ENCODE measurements around the gene CYB5R3.
"Not testable (repeated sequence)": the region's sequence is repeated elsewhere in the genome, so short reads cannot be mapped to it uniquely, and the experiment has no call there.

CYB5R3 gene

DNA sequence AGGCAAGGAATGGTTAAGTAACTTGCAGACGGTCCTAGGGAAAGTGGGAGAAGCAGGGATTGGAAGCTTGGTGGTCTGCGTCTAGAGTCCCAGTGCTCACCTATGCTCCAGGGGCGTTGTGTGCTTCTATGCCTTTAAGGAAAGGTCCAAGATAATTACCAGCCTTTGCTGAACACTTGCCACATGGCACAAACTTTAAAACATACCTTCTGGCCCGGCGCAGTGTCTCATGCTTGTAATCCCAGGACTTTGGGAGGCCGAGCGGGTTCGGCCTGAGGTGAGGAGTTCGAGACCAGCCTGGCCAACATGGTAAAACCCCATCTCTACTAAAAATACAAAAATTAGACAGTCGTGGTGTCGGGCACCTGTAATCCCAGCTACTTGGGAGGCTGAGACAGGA, 36.9 kb downstream of the CYB5R3 start:
- Histone ChIP-seq H3K4me1 (ENCODE audit: control insufficient read depth, insufficient read depth, low read length) (peaks cover 55% of the 10 kb centered on the region), H3K36me3 (ENCODE audit: control insufficient read depth in 2 of 2, insufficient read depth in 2 of 2, low read length in 2 of 2) (peaks cover 6% of the 10 kb centered on the region in 2 donors), H3K9ac (ENCODE audit: low read length in 2 of 2) (peak overlapping the region; percentile 43 to 55), H3K9me3 (ENCODE audit: control insufficient read depth in 2 of 2, low read length in 2 of 2) (no peaks in the 10 kb centered on the region), H3K27me3 (ENCODE audit: control insufficient read depth in 1 of 2, insufficient read depth in 2 of 2, low read length in 2 of 2) (no peaks in the 10 kb centered on the region), H3K27ac (ENCODE audit: low read length) (peak overlapping the region; percentile 41), H3K4me3 (ENCODE audit: low read length in 2 of 2) (peak overlapping the region; percentile 58 to 86)

DNA sequence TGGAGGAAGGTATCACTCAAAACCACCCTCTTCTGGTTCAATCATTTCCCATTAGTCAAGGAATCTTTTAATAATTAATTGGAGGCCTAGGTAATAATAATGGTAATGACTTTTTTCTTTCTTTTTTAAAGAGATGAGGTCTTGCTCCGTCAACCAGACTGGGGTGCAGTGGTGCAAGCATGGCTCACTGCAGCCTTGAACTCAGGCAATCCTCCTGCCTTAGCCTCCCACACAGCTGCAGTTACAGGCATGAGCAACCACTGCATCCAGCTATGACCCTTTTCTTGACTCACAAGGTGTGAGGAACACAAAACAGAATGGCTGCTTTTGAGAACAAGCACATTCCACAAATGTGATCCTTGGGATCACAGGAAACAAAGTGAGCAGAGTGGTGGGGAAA, 38.1 kb downstream of the CYB5R3 start:
- no peak overlapping the region for H3K27ac ChIP-seq (ENCODE audit: low read length)
- H3K9me3 ChIP-seq (ENCODE audit: control insufficient read depth in 2 of 2, low read length in 2 of 2): no peaks in the 10 kb centered on the region
- H3K4me1 ChIP-seq (ENCODE audit: control insufficient read depth, insufficient read depth, low read length): peaks cover 55% of the 10 kb centered on the region
- peak overlapping the region in 1 of 2 donors; percentile 22 for H3K4me3 ChIP-seq (ENCODE audit: low read length in 2 of 2)
- H3K27me3 ChIP-seq (ENCODE audit: control insufficient read depth in 1 of 2, insufficient read depth in 2 of 2, low read length in 2 of 2): no peaks in the 10 kb centered on the region
- H3K36me3 ChIP-seq (ENCODE audit: control insufficient read depth in 2 of 2, insufficient read depth in 2 of 2, low read length in 2 of 2): peaks cover 6% of the 10 kb centered on the region in 2 donors
- peak overlapping the region in 1 of 2 donors; percentile 29 for H3K9ac ChIP-seq (ENCODE audit: low read length in 2 of 2)

DNA sequence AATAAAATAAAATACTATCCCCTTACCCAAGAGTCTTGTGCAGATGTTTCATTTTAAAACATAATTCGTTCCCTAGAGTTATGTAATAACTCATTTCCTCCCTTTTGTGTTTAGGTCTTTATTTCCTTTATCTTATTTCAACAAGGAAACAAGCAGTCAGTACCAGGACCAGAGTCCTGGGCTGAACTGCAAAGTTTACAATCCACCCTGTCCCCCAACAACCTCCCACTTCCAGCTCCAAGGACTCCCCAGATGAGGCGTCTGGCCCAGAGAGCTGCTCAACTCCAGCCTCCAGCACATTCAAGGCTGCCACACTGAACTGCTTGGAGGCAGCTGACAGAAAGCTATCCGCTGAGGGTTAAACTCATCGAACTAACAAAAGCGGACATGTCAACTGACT, 39.0 kb downstream of the CYB5R3 start:
- no peak overlapping the region for H3K4me3 ChIP-seq (ENCODE audit: low read length in 2 of 2)
- peak overlapping the region in 1 of 2 donors; percentile 21 for H3K9ac ChIP-seq (ENCODE audit: low read length in 2 of 2)
- H3K27ac ChIP-seq (ENCODE audit: low read length): peak overlapping the region; percentile 24

DNA sequence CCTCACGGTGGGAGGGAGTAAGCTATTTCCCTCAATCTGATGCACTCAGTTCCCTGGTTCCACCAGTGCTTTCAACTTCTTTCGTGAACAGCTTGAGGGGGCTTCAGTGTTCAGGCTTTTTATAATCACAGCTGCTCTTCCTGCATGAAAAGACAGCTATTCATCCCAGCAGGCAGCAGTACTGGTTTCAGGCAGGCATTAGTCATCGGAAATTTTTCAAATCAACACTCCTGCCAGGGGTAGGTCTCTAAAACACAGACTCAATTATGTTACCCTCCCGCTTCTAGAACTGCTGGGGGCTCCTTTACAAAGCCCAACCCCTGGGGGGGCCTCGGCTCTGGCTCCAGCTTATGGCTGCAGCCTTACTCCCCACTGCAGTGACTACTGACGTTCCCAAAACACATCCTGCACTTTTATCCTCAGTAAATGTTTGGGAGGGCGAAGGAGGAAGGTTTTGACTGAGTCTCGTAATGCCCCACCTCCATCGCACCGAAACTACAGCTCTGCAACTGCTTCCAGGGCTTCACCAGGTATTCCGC, 40.3 kb downstream of the CYB5R3 start:
- Histone ChIP-seq H3K9ac (ENCODE audit: low read length in 2 of 2) (peak overlapping the region; percentile 35 to 36), H3K27ac (ENCODE audit: low read length) (peak overlapping the region; percentile 11), H3K9me3 (ENCODE audit: control insufficient read depth in 2 of 2, low read length in 2 of 2) (no peaks in the 10 kb centered on the region), H3K36me3 (ENCODE audit: control insufficient read depth in 2 of 2, insufficient read depth in 2 of 2, low read length in 2 of 2) (peaks cover 6 to 10% of the 10 kb centered on the region in 2 donors), H3K27me3 (ENCODE audit: control insufficient read depth in 1 of 2, insufficient read depth in 2 of 2, low read length in 2 of 2) (no peaks in the 10 kb centered on the region), H3K4me3 (ENCODE audit: low read length in 2 of 2) (peak overlapping the region; percentile 29 to 47), H3K4me1 (ENCODE audit: control insufficient read depth, insufficient read depth, low read length) (peaks cover 52% of the 10 kb centered on the region)

More for the DNA sequence above, 39.0 kb downstream of the CYB5R3 start:
- H3K9me3 ChIP-seq (ENCODE audit: control insufficient read depth in 2 of 2, low read length in 2 of 2): no peaks in the 10 kb centered on the region
- no peaks in the 10 kb centered on the region for H3K27me3 ChIP-seq (ENCODE audit: control insufficient read depth in 1 of 2, insufficient read depth in 2 of 2, low read length in 2 of 2)
- peaks cover 6% of the 10 kb centered on the region in 2 donors for H3K36me3 ChIP-seq (ENCODE audit: control insufficient read depth in 2 of 2, insufficient read depth in 2 of 2, low read length in 2 of 2)
- H3K4me1 ChIP-seq (ENCODE audit: control insufficient read depth, insufficient read depth, low read length): peaks cover 48% of the 10 kb centered on the region

DNA sequence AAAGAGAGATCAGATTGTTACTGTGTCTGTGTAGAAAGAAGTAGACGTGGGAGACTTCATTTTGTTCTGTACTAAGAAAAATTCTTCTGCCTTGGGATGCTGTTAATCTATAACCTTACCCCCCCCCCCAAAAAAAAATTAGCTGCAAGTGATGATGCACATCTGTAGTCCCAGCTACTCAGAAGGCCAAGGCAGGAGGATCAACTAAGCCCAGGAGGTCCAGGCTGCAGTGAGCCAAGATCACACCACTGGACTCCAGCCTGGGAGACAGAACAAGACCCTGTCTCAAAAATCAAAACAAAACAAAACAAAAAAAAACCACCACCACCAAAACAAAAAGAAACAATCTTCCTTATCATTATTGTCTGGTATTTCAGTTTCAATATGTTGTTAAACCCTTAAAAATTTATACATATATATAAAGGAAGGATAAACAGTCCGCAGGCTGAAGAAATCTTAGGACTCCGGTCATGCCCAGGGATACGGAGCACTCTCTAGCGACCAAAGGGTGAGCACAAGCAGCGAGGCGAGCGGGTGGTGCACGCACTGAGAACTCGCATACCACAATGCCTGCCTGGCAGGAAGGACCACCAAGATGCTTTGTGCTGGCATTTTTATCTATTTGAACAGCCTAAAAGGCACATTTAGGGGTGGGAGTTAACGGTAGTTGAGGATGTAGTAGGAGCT, 40.9 kb downstream of the CYB5R3 start:
- Histone ChIP-seq H3K4me1 (ENCODE audit: control insufficient read depth, insufficient read depth, low read length) (peaks cover 46% of the 10 kb centered on the region), H3K4me3 (ENCODE audit: low read length in 2 of 2) (peak overlapping the region; percentile 29 to 47)

DNA sequence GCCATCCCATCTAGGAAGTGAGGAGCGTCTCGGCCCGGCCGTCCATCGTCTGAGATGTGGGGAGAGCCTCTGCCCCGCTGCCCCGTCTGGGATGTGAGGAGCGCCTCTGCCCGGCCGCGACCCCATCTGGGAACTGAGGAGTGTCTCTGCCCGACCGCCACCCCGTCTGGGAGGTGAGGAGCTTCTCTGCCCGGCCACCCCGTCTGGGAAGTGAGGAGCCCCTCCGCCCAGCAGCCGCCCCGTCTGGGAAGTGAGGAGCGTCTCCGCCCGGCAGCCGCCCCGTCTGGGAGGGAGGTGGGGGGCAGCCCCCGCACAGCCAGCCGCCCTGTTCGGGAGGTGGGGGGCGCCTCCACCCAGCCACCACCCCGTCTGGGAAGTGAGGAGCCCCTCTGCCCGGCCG, 41.6 kb downstream of the CYB5R3 start:
- H3K27me3 ChIP-seq (ENCODE audit: control insufficient read depth in 1 of 2, insufficient read depth in 2 of 2, low read length in 2 of 2); H3K4me3 ChIP-seq (ENCODE audit: low read length in 2 of 2); H3K9ac ChIP-seq (ENCODE audit: low read length in 2 of 2); H3K9me3 ChIP-seq (ENCODE audit: control insufficient read depth in 2 of 2, low read length in 2 of 2); H3K27ac ChIP-seq (ENCODE audit: low read length): not testable (repeated sequence)
- peaks cover 9 to 13% of the 10 kb centered on the region in 2 donors for H3K36me3 ChIP-seq (ENCODE audit: control insufficient read depth in 2 of 2, insufficient read depth in 2 of 2, low read length in 2 of 2)
- peaks cover 39% of the 10 kb centered on the region for H3K4me1 ChIP-seq (ENCODE audit: control insufficient read depth, insufficient read depth, low read length)

More for the DNA sequence above, 40.9 kb downstream of the CYB5R3 start:
- Histone ChIP-seq H3K27me3 (ENCODE audit: control insufficient read depth in 1 of 2, insufficient read depth in 2 of 2, low read length in 2 of 2) (no peaks in the 10 kb centered on the region), H3K27ac (ENCODE audit: low read length) (peak overlapping the region; percentile 11), H3K36me3 (ENCODE audit: control insufficient read depth in 2 of 2, insufficient read depth in 2 of 2, low read length in 2 of 2) (peaks cover 6 to 10% of the 10 kb centered on the region in 2 donors), H3K9me3 (ENCODE audit: control insufficient read depth in 2 of 2, low read length in 2 of 2) (no peaks in the 10 kb centered on the region), H3K9ac (ENCODE audit: low read length in 2 of 2) (peak overlapping the region; percentile 35 to 36)

DNA sequence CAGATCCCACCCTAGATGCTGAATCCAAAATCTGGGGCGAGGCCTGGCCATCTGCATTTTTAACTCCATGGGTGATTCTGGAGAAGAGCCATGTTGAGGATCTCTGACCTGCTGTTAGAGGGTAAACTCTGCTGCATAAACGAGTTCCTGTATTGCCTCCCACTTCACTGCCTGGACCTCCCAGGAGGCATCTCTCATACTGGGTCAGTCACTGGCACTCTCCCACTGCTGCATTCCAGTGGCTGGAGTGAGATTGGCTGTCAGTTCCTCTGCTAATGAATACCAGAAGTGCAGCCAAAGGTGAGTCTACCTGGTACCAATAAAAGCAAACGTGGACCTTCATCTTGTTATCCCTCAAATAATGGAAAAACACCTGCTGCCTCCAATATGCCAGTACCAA, 44.8 kb downstream of the CYB5R3 start:
- H3K27me3 ChIP-seq (ENCODE audit: control insufficient read depth in 1 of 2, insufficient read depth in 2 of 2, low read length in 2 of 2): no peaks in the 10 kb centered on the region
- no peak overlapping the region for H3K4me3 ChIP-seq (ENCODE audit: low read length in 2 of 2)
- H3K27ac ChIP-seq (ENCODE audit: low read length): no peak overlapping the region
- peaks cover 24 to 28% of the 10 kb centered on the region in 2 donors for H3K36me3 ChIP-seq (ENCODE audit: control insufficient read depth in 2 of 2, insufficient read depth in 2 of 2, low read length in 2 of 2)
- peaks cover 19% of the 10 kb centered on the region for H3K4me1 ChIP-seq (ENCODE audit: control insufficient read depth, insufficient read depth, low read length)
- H3K9me3 ChIP-seq (ENCODE audit: control insufficient read depth in 2 of 2, low read length in 2 of 2): no peaks in the 10 kb centered on the region
- H3K9ac ChIP-seq (ENCODE audit: low read length in 2 of 2): no peak overlapping the region

DNA sequence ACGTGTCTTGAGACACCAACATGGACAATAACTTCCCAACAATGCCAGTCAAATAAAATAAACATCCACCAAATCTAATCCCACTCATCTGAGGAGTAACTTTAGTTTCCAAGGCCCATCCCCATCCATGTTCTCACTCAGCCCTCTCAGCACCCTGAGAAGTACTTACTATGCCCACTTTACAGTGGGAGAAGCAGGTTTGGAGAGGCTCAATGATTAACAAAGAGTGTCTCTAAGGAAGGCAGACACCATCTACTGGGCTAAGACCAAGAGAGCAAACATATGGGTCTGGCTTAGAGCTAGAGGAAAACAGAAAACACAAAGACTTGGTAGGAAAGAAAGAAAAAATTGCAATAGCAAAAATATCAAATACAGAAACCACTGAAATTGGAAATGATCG, 45.8 kb downstream of the CYB5R3 start:
- H3K4me3 ChIP-seq (ENCODE audit: low read length in 2 of 2): no peak overlapping the region
- no peak overlapping the region for H3K9ac ChIP-seq (ENCODE audit: low read length in 2 of 2)
- H3K36me3 ChIP-seq (ENCODE audit: control insufficient read depth in 2 of 2, insufficient read depth in 2 of 2, low read length in 2 of 2): peaks cover 31 to 35% of the 10 kb centered on the region in 2 donors

DNA sequence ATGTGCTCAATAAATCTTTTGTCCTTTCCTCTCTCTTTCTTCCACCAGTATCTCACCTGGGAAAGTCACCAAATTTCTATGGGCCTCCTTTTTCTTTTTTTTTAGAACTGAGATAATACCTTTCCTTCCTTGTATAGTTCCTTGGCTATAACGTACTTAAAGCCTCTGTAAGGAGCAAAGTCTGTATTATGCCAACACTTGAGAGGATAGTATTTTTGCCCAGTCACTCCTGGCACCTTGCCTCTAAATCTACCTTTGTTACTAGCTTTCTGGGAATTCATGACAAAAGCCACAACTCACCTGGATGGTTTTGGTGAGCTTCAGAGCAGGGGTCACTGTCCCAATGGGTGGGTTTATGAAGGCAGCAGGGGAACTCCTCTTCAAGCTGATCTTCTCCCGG, 46.7 kb downstream of the CYB5R3 start:
- H3K4me3 ChIP-seq (ENCODE audit: low read length in 2 of 2): no peak overlapping the region
- H3K9me3 ChIP-seq (ENCODE audit: control insufficient read depth in 2 of 2, low read length in 2 of 2): no peaks in the 10 kb centered on the region
- H3K27ac ChIP-seq (ENCODE audit: low read length): no peak overlapping the region
- peaks cover 33 to 36% of the 10 kb centered on the region in 2 donors for H3K36me3 ChIP-seq (ENCODE audit: control insufficient read depth in 2 of 2, insufficient read depth in 2 of 2, low read length in 2 of 2)
- H3K4me1 ChIP-seq (ENCODE audit: control insufficient read depth, insufficient read depth, low read length): peaks cover 7% of the 10 kb centered on the region
- no peaks in the 10 kb centered on the region for H3K27me3 ChIP-seq (ENCODE audit: control insufficient read depth in 1 of 2, insufficient read depth in 2 of 2, low read length in 2 of 2)
- H3K9ac ChIP-seq (ENCODE audit: low read length in 2 of 2): no peak overlapping the region

More for the DNA sequence above, 45.8 kb downstream of the CYB5R3 start:
- H3K9me3 ChIP-seq (ENCODE audit: control insufficient read depth in 2 of 2, low read length in 2 of 2): no peaks in the 10 kb centered on the region
- H3K27me3 ChIP-seq (ENCODE audit: control insufficient read depth in 1 of 2, insufficient read depth in 2 of 2, low read length in 2 of 2): no peaks in the 10 kb centered on the region
- H3K4me1 ChIP-seq (ENCODE audit: control insufficient read depth, insufficient read depth, low read length): peaks cover 9% of the 10 kb centered on the region
- no peak overlapping the region for H3K27ac ChIP-seq (ENCODE audit: low read length)

DNA sequence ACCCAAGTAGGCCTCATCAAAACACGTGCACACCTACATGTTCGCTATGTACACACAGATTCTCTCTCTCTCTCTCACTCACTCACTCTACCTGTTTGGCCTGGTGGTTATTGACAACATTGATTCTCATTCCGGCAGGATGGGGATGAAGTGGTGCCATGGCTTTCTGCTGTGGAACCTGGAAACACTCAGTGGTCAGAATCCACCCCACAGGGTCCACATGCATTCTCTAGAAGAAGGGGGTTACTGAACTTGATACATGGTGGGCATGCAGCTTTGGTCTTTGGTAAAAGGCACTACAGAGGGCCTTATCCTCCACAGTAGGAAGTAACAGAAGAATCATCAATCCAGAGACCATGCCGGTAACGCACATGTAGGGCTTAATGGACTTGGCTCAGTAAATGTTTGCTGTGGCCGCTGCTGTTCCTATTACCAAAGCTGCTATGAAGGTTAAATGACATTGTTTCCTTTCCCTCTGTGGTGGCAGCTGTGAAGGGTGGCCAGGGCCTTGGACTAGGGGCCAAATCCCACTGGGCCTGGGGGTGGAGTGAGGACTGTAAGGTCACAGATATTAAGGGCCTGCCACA, 47.2 kb downstream of the CYB5R3 start:
- Histone ChIP-seq H3K9me3 (ENCODE audit: control insufficient read depth in 2 of 2, low read length in 2 of 2) (no peaks in the 10 kb centered on the region), H3K36me3 (ENCODE audit: control insufficient read depth in 2 of 2, insufficient read depth in 2 of 2, low read length in 2 of 2) (peaks cover 38 to 41% of the 10 kb centered on the region in 2 donors), H3K27ac (ENCODE audit: low read length) (no peak overlapping the region), H3K27me3 (ENCODE audit: control insufficient read depth in 1 of 2, insufficient read depth in 2 of 2, low read length in 2 of 2) (no peaks in the 10 kb centered on the region), H3K4me3 (ENCODE audit: low read length in 2 of 2) (no peak overlapping the region), H3K4me1 (ENCODE audit: control insufficient read depth, insufficient read depth, low read length) (peaks cover 10% of the 10 kb centered on the region), H3K9ac (ENCODE audit: low read length in 2 of 2) (no peak overlapping the region)
